NCI-H446 treated with DMSO at 0.1 percent for 48 hours (cell line): Measurements from ENCODE around the gene MAPKBP1.

ENCODE experiments used
- DNase-seq: peaks from one replicate; lab custom pipeline; 2025; lab: John Stamatoyannopoulos, UW

The MAPKBP1 gene

GRCh38 chr15:41809526-41810220 lies 35.4 kb downstream of the MAPKBP1 start:
- no peak for DNase-seq

GRCh38 chr15:41810651-41811431 lies 36.6 kb downstream of the MAPKBP1 start:
- no peak for DNase-seq

- DNase-seq: peak; percentile 26
Observed at GRCh38 chr15:41811432-41812195, 37.3 kb downstream of the MAPKBP1 start.

- DNase-seq: no peak
Observed at GRCh38 chr15:41812820-41813375, 38.6 kb downstream of the MAPKBP1 start.

- DNase-seq: no peak
Observed at GRCh38 chr15:41813426-41813825, 39.1 kb downstream of the MAPKBP1 start.

- no peak for DNase-seq
Observed at GRCh38 chr15:41814534-41814933, 40.2 kb downstream of the MAPKBP1 start.

- no peak for DNase-seq
Observed at GRCh38 chr15:41816788-41817187, 42.5 kb downstream of the MAPKBP1 start.

- DNase-seq: no peak
Observed at GRCh38 chr15:41817327-41817726, 43.0 kb downstream of the MAPKBP1 start.

GRCh38 chr15:41817781-41818180 lies 43.5 kb downstream of the MAPKBP1 start:
- DNase-seq: no peak

GRCh38 chr15:41819455-41820050 lies 45.3 kb downstream of the MAPKBP1 start:
- no peak for DNase-seq

GRCh38 chr15:41820791-41821423 lies 46.6 kb downstream of the MAPKBP1 start:
- no peak for DNase-seq

GRCh38 chr15:41821831-41822230 lies 47.5 kb downstream of the MAPKBP1 start:
- no peak for DNase-seq

GRCh38 chr15:41822471-41822870 lies 48.2 kb downstream of the MAPKBP1 start:
- no peak for DNase-seq

GRCh38 chr15:41822957-41823356 lies 48.7 kb downstream of the MAPKBP1 start:
- no peak for DNase-seq

GRCh38 chr15:41823502-41823901 lies 49.2 kb downstream of the MAPKBP1 start:
- no peak for DNase-seq

GRCh38 chr15:41824062-41824745 lies 49.9 kb downstream of the MAPKBP1 start:
- DNase-seq: no peak

GRCh38 chr15:41825145-41825544 lies 50.9 kb downstream of the MAPKBP1 start:
- DNase-seq: no peak

GRCh38 chr15:41825572-41826535 lies 51.6 kb downstream of the MAPKBP1 start:
- DNase-seq: no peak

- no peak for DNase-seq
Observed at GRCh38 chr15:41827290-41827879, 53.1 kb downstream of the MAPKBP1 start.
